SK-N-SH (cell line): Measurements from ENCODE around the gene TCEA2.

Experiments used
- CTCF ChIP-seq: fragments of 200-600 bp; sonication (generic); IDR thresholded peaks from 2 replicates; pipeline ENCODE4 v1.6.1; 2017; ENCODE audit warnings: antibody characterized with exemption, mild to moderate bottlenecking, moderate library complexity
- POLR2AphosphoS5 ChIP-seq: IDR thresholded peaks from 2 replicates; pipeline ENCODE4 v1.6.1; 2012; ENCODE audit warnings: low read depth, low read length

- TF ChIP-seq CTCF (no peak), POLR2AphosphoS5 (no peak)
These were observed 49.0 kb downstream of the TCEA2 start for GRCh38 chr20:64111841-64112641.
